Endothelial cell of umbilical vein (primary cell): ENCODE measurements around the gene CLDN3. TPM values are rescaled to one million over a fixed set of nuclear protein-coding genes. Genes with fewer than 3 reads are reported as not detected.

Experiments
- BruUV-seq: library from RNA; stranded (reverse); fragments of 400-500 nt; replicated peaks from 2 replicates; lab custom pipeline; 2021; lab: Mats Ljungman, UMichigan
- CTCF ChIA-PET: fragments of 300-600, 350-600 bp; sonication (Branson Sonifier 250); formaldehyde crosslinking; loops from one replicate; lab custom pipeline; 2021; ENCODE audit warnings: antibody characterized with exemption, inconsistent platforms; lab: Charles Lee
- POLR2A ChIA-PET: fragments of 300-600, 350-600 bp; sonication (Branson Sonifier 250); formaldehyde crosslinking; loops from one replicate; lab custom pipeline; 2021; ENCODE audit warnings: antibody characterized with exemption, inconsistent platforms; lab: Charles Lee
- DNase-seq: peaks from one replicate; pipeline ENCODE4 v3.0.0-alpha.2; 2011; ENCODE audit warnings: low read depth, low spot score
- FAIRE-seq: peaks from 2 replicates; lab custom pipeline; 2011; peaks lifted over from hg19 to GRCh38; lab: Jason Lieb, UNC
- H2AFZ ChIP-seq: 2 replicates; pipeline ENCODE4 v1.6.0; 2012; ENCODE audit warnings: low read depth, low read length, control low read depth, inconsistent platforms
- H3K27ac ChIP-seq: 2 replicates; pipeline ENCODE4 v1.5.1; 2011; ENCODE audit warnings: low read depth, mild to moderate bottlenecking, control low read depth, low read length, moderate library complexity; ENCODE audit not compliant: insufficient read depth
- H3K27me3 ChIP-seq, 2 experiments: 2 replicates each; pipeline versions ENCODE4 v1.6.0 to v1.6.1; 2011; ENCODE audit warnings: low read length in 2 of 2, mixed read lengths in 1 of 2; ENCODE audit not compliant: control insufficient read depth in 2 of 2, insufficient read depth in 2 of 2
- H3K36me3 ChIP-seq, 2 experiments: 2 replicates in 1 of 2; 3 replicates in 1 of 2; pipeline ENCODE4 v1.5.1; 2011; ENCODE audit warnings: low read length in 2 of 2, mild to moderate bottlenecking in 1 of 2, moderate library complexity in 1 of 2; ENCODE audit not compliant: control insufficient read depth in 2 of 2, insufficient read depth in 2 of 2; ENCODE audit errors: extremely low read depth in 1 of 2
- H3K4me1 ChIP-seq: 3 replicates; pipeline ENCODE4 v1.5.1; 2011; ENCODE audit warnings: mild to moderate bottlenecking, low read length; ENCODE audit not compliant: control insufficient read depth, insufficient read depth; ENCODE audit errors: extremely low read depth
- H3K4me2 ChIP-seq: 2 replicates; pipeline ENCODE4 v1.6.1; 2011; ENCODE audit warnings: low read length, control low read depth, mixed read lengths; ENCODE audit not compliant: insufficient read depth
- H3K4me3 ChIP-seq, 3 experiments: fragments of 200-600 bp in 1 of 3; sonication (generic), shearing (Covaris generic) in 1 of 3; replicated peaks in 1 of 3; 2 replicates each; pipeline ENCODE4 v1.5.1; 2011 to 2016; ENCODE audit warnings: control low read depth in 3 of 3, low read length in 3 of 3, mild to moderate bottlenecking in 2 of 3, inconsistent platforms in 1 of 3, low read depth in 1 of 3, moderate library complexity in 1 of 3; ENCODE audit not compliant: insufficient read depth in 1 of 3
- H3K79me2 ChIP-seq: 2 replicates; pipeline ENCODE4 v1.6.0; 2012; ENCODE audit warnings: low read length, inconsistent platforms; ENCODE audit not compliant: control insufficient read depth, insufficient read depth
- H3K9ac ChIP-seq: replicated peaks from 2 replicates; pipeline ENCODE3; 2011; ENCODE audit warnings: low read length, control low read depth; ENCODE audit not compliant: insufficient read depth; ENCODE audit errors: extremely low read depth
- H3K9me1 ChIP-seq: replicated peaks from 3 replicates; pipeline ENCODE4 v1.6.0; 2011; ENCODE audit warnings: mild to moderate bottlenecking, low read length; ENCODE audit not compliant: control insufficient read depth, insufficient read depth; ENCODE audit errors: extremely low read depth
- H3K9me3 ChIP-seq: replicated peaks from 2 replicates; pipeline ENCODE4 v1.5.1; 2012; ENCODE audit warnings: low read length, inconsistent platforms; ENCODE audit not compliant: control insufficient read depth, insufficient read depth
- H4K20me1 ChIP-seq: replicated peaks from 2 replicates; pipeline ENCODE3; 2011; ENCODE audit warnings: mild to moderate bottlenecking, low read length; ENCODE audit not compliant: control insufficient read depth, insufficient read depth; ENCODE audit errors: extremely low read depth
- CTCF ChIP-seq, 2 donors: IDR thresholded peaks; 1 replicate in 1 of 2; 2 replicates in 1 of 2; pipeline ENCODE4 v1.5.1; 2011; ENCODE audit warnings: low read length in 2 of 2, mild to moderate bottlenecking in 2 of 2, moderate library complexity in 2 of 2, control low read depth in 1 of 2, inconsistent platforms in 1 of 2, low read depth in 1 of 2; ENCODE audit not compliant: insufficient read depth in 1 of 2; ENCODE audit errors: extremely low read depth in 1 of 2
- EZH2 ChIP-seq: IDR thresholded peaks from 2 replicates; pipeline ENCODE4 v1.6.1; 2012; ENCODE audit warnings: borderline replicate concordance, low read depth, mild to moderate bottlenecking, moderate library complexity, low read length, inconsistent platforms; ENCODE audit not compliant: severe bottlenecking
- FOS ChIP-seq: IDR thresholded peaks from 2 replicates; pipeline ENCODE4 v1.6.1; 2011; ENCODE audit warnings: mild to moderate bottlenecking, low read length, moderate library complexity, borderline replicate concordance; ENCODE audit not compliant: insufficient read depth
- GATA2 ChIP-seq: IDR thresholded peaks from 2 replicates; pipeline ENCODE4 v1.7.0; 2011; ENCODE audit warnings: low read depth, mild to moderate bottlenecking, moderate library complexity, mixed read lengths, low read length; ENCODE audit not compliant: insufficient read length, insufficient read depth
- JUN ChIP-seq: IDR thresholded peaks from 2 replicates; pipeline ENCODE4 v1.6.1; 2011; ENCODE audit warnings: borderline replicate concordance, low read depth; ENCODE audit not compliant: insufficient read length, insufficient read depth
- MAX ChIP-seq: IDR thresholded peaks from 2 replicates; pipeline ENCODE4 v1.6.1; 2011; ENCODE audit not compliant: insufficient read depth, insufficient read length
- MYC ChIP-seq: IDR thresholded peaks from one replicate; pipeline ENCODE4 v1.6.1; 2011; ENCODE audit warnings: mild to moderate bottlenecking, low read depth, low read length
- POLR2A ChIP-seq: IDR thresholded peaks from 2 replicates; pipeline ENCODE4 v1.6.1; 2012; ENCODE audit warnings: low read depth, mild to moderate bottlenecking, control low read depth, low read length
- POLR2AphosphoS5 ChIP-seq: IDR thresholded peaks from 2 replicates; pipeline ENCODE4 v1.6.1; 2012; ENCODE audit warnings: low read depth, mild to moderate bottlenecking, control low read depth, low read length, moderate library complexity; ENCODE audit not compliant: insufficient read depth
- dilution Hi-C: fragments of 300-500 bp; cut with MboI; formaldehyde crosslinking; loops from one replicate; pipeline ENCODE4 v1.15.0; 2019; ENCODE audit warnings: low sequenced_read_pairs; ENCODE audit not compliant: extremely low pct_ligation_motif_present
- intact Hi-C: fragments of 100-400 bp; cut with micrococcal nuclease; formaldehyde crosslinking; loops from one replicate; pipeline ENCODE4 v1.10.0; 2022
- polyA plus RNA-seq, 4 experiments: library from polyadenylated mRNA; depleted of rRNA in 3 of 4; stranded (reverse) in 3 of 4; unstranded in 1 of 4; fragments of >200 nt; gene quantifications; 2 replicates each; pipeline versions ENCODE4 v1.2.1 to v1.2.3, GENCODE V29; 2011 to 2012; ENCODE audit warnings: missing spikeins in 1 of 4
- total RNA-seq: library from RNA; stranded (reverse); gene quantifications from 2 replicates; pipeline ENCODE4 v1.2.3, GENCODE V29; 2021

The CLDN3 gene
- total and polyA plus RNA-seq, 2 donors (not counting 3 experiments of a cell fraction or from before 2014, with no cell fraction given), result 0.62 to 1.9 TPM

- H3K79me2 ChIP-seq, result no peaks in the 10 kb centered on the region
- no peak overlapping the region for H2AFZ ChIP-seq
- no peak overlapping the region for H3K4me3 ChIP-seq
- intact Hi-C loops (loop anchor here (2.0 kb wide), 2 partner anchors 129 to 213 kb away; partner anchors contain the start of gene BAZ1B), dilution Hi-C loops (no loop called here)
- DNase-seq (no peak), FAIRE-seq (no peak)
- POLR2A ChIA-PET, result interaction anchor here (0.6 kb wide), 1 partner anchor 272 kb away, joined by 3 read pairs; no protein-coding TSS in a partner anchor
- TF ChIP-seq CTCF (IDR thresholded peaks at IDR 0.05; ENCODE audit: extremely low read depth in 1 of 2, insufficient read depth in 1 of 2, low read depth in 1 of 2, low read length in 2 of 2) (no peak), FOS (no peak), EZH2 (no peak), JUN (no peak), MYC (no peak), GATA2 (no peak), MAX (no peak), POLR2A (no peak), POLR2AphosphoS5 (no peak)
- no peaks in the 10 kb centered on the region for H3K36me3 ChIP-seq
- CTCF ChIA-PET, result interaction anchor here (0.8 to 5.3 kb wide), 13 partner anchors 9 to 255 kb away, joined by 3 to 106 read pairs (median 5); partner anchors contain the start of gene METTL27
- H3K27me3 ChIP-seq, result no peaks in the 10 kb centered on the region
- H3K9ac ChIP-seq, result no peak overlapping the region
- no peaks in the 10 kb centered on the region for H4K20me1 ChIP-seq
- peaks cover 9% of the 10 kb centered on the region for H3K4me1 ChIP-seq
- no peak overlapping the region for H3K27ac ChIP-seq
- no peaks in the 10 kb centered on the region for H3K9me3 ChIP-seq
- H3K9me1 ChIP-seq, result no peaks in the 10 kb centered on the region
- H3K4me2 ChIP-seq, result no peak overlapping the region
- no TSS peak for BruUV-seq
These were observed 34.6 kb downstream of the CLDN3 start for GRCh38 chr7:73735528-73735905.
